ENCODE measurements around the gene ACSBG1. TPM values are rescaled to one million over a fixed set of nuclear protein-coding genes. Genes with fewer than 3 reads are reported as not detected.

Gene ACSBG1
- total RNA-seq, 2 experiments from 2014 or later, result 0.30 to 0.41 TPM

DNA sequence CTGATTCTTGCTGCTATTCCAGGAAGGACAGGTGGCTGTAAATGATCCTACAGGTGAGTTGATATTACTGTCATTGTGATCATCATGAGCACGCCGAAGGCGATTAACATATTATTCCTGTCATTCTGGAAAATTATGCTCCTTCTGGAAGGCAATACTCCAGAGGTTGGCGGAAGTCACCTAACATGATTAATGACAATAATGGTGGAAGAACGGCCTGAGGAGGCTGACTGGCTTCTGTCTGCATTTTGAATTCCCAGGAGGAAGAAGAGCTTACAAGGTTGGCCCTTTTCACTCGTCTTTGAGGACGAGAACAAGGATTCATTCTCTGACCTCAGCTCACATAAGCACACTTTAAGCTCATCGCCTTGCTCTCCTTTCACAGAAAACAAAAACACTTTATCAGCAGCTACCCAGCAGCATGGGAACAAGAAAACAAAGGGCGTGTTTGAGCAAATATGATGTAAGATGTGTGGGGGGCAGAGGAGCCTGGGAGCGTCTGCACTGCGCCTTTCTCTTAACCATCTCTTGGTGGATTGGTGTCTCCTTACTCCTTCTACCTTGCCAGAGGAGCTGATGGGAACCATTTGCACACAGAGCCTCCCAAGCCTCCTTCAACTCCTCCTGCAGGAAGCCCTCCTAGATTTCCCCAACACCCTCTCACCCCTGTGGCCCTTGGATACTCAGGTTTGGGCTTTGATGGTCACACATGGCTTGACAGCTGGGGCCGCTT, 23.0 kb downstream of the ACSBG1 start:
- no peak for DNase-seq (ENCODE audit: low spot score)
- POLR2A ChIA-PET, result interaction anchor here (0.6 to 1.0 kb wide), 3 partner anchors 16 to 84 kb away, joined by 3 to 4 read pairs (median 3); no protein-coding TSS in a partner anchor
- Histone ChIP-seq H3K79me2 (ENCODE audit: insufficient read depth, low read depth, low read length) (no peaks in the 10 kb centered on the region), H3K9me2 (ENCODE audit: insufficient read depth, low read length) (no peaks in the 10 kb centered on the region), H3K4me1 (ENCODE audit: insufficient read depth, low read length, poor library complexity, severe bottlenecking) (no peaks in the 10 kb centered on the region), H4K20me1 (ENCODE audit: insufficient read depth, low read length) (no peaks in the 10 kb centered on the region), H2AFZ (ENCODE audit: low read length) (no peak overlapping the region), H3K4me2 (ENCODE audit: low read length) (no peak overlapping the region), H3K4me3 (ENCODE audit: low read depth, low read length, poor library complexity, severe bottlenecking) (no peak overlapping the region), H3K36me3 (ENCODE audit: insufficient read depth, low read length) (no peaks in the 10 kb centered on the region), H3K9me3 (ENCODE audit: low read length) (no peaks in the 10 kb centered on the region), H3K27ac (ENCODE audit: low read depth, low read length, poor library complexity, severe bottlenecking) (no peak overlapping the region)
- CTCF ChIA-PET (ENCODE audit: unreplicated experiment), result interaction anchor here (0.6 kb wide), 1 partner anchor 15 kb away, joined by 4 read pairs; no protein-coding TSS in a partner anchor
- BruUV-seq (replicated peaks), result no TSS peak
- intact Hi-C loops (cut with micrococcal nuclease; ENCODE audit: unreplicated experiment), result no loop called here
- TF ChIP-seq, protein P1, sequence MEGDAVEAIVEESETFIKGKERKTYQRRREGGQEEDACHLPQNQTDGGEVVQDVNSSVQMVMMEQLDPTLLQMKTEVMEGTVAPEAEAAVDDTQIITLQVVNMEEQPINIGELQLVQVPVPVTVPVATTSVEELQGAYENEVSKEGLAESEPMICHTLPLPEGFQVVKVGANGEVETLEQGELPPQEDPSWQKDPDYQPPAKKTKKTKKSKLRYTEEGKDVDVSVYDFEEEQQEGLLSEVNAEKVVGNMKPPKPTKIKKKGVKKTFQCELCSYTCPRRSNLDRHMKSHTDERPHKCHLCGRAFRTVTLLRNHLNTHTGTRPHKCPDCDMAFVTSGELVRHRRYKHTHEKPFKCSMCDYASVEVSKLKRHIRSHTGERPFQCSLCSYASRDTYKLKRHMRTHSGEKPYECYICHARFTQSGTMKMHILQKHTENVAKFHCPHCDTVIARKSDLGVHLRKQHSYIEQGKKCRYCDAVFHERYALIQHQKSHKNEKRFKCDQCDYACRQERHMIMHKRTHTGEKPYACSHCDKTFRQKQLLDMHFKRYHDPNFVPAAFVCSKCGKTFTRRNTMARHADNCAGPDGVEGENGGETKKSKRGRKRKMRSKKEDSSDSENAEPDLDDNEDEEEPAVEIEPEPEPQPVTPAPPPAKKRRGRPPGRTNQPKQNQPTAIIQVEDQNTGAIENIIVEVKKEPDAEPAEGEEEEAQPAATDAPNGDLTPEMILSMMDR (conservative IDR thresholded peaks at IDR 0.05; ENCODE audit: low read length), result no peak
- no peak for TF ChIP-seq EZH2phosphoT487 (IDR thresholded peaks at IDR 0.05; ENCODE audit: borderline replicate concordance, low read depth, low read length)

DNA sequence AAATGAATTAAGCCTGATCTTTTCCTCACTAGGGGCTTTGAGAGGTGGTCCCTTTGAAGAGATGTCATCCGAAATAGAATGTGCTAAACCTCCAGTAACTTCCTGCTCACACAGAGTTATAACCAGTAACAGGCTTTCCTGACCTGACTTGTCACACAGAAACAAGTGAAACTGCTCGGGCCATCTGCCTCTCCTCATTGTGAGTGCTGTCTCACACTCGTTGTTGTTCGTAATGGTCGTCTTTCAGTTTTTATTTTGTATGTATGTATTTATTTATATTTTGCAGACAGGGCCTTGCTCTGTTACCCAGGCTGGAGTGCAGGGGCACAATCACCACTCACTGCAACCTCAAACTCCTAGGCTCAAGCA, 24.0 kb downstream of the ACSBG1 start:
- ChIA-PET POLR2A (interaction anchor here (1.0 kb wide), 1 partner anchor 18 kb away, joined by 3 read pairs; no protein-coding TSS in a partner anchor), CTCF (ENCODE audit: unreplicated experiment) (no interaction called here)
- no TSS peak for BruUV-seq (replicated peaks)
- H3K4me3 ChIP-seq (ENCODE audit: low read depth, low read length, poor library complexity, severe bottlenecking), result no peak overlapping the region
- H3K9me3 ChIP-seq (ENCODE audit: low read length), result no peaks in the 10 kb centered on the region
- no peak for DNase-seq (ENCODE audit: low spot score)
- no peaks in the 10 kb centered on the region for H3K36me3 ChIP-seq (ENCODE audit: insufficient read depth, low read length)
- TF ChIP-seq EZH2phosphoT487 (IDR thresholded peaks at IDR 0.05; ENCODE audit: borderline replicate concordance, low read depth, low read length), result no peak
- TF ChIP-seq, protein P1 (conservative IDR thresholded peaks at IDR 0.05; ENCODE audit: low read length), result no peak
- no peaks in the 10 kb centered on the region for H3K4me1 ChIP-seq (ENCODE audit: insufficient read depth, low read length, poor library complexity, severe bottlenecking)
- H3K27ac ChIP-seq (ENCODE audit: low read depth, low read length, poor library complexity, severe bottlenecking), result no peak overlapping the region
- no peaks in the 10 kb centered on the region for H3K79me2 ChIP-seq (ENCODE audit: insufficient read depth, low read depth, low read length)
- no peaks in the 10 kb centered on the region for H4K20me1 ChIP-seq (ENCODE audit: insufficient read depth, low read length)
- no peaks in the 10 kb centered on the region for H3K9me2 ChIP-seq (ENCODE audit: insufficient read depth, low read length)
- no peak overlapping the region for H2AFZ ChIP-seq (ENCODE audit: low read length)
- no peak overlapping the region for H3K4me2 ChIP-seq (ENCODE audit: low read length)
- intact Hi-C loops (cut with micrococcal nuclease; ENCODE audit: unreplicated experiment), result no loop called here

Measured in OCI-LY7 (cell line).